Lung (tissue), 12 donors: ENCODE measurements around the gene ZBTB4. TPM values are rescaled to one million over a fixed set of nuclear protein-coding genes. Genes with fewer than 3 reads are reported as not detected.

ENCODE experiments used
- ATAC-seq: fragments of 200-7000 bp; cut with Tn5 transposase; one replicate; pipeline ENCODE4 v1.9.1; 2020; ENCODE audit warnings: moderate number of reproducible peaks; ENCODE audit not compliant: insufficient read depth, low FRiP score
- DNase-seq, 3 donors: peaks; one replicate each; pipeline ENCODE4 v3.0.0-alpha.2; 2013 to 2017
- H3K27ac ChIP-seq, 2 donors: one replicate each; pipeline ENCODE4 v1.5.1; 2013; ENCODE audit warnings: mild to moderate bottlenecking in 2 of 2, moderate library complexity in 2 of 2, control low read depth in 1 of 2, inconsistent platforms in 1 of 2, low read depth in 1 of 2, low read length in 1 of 2
- H3K27me3 ChIP-seq, 3 donors: one replicate each; pipeline ENCODE4 v1.5.1; 2013; ENCODE audit warnings: low read length in 2 of 3; ENCODE audit not compliant: control insufficient read depth in 3 of 3, insufficient read depth in 3 of 3
- H3K36me3 ChIP-seq, 4 donors: one replicate each; pipeline ENCODE4 v1.5.1; 2013; ENCODE audit warnings: low read length in 4 of 4, mild to moderate bottlenecking in 1 of 4, moderate library complexity in 1 of 4; ENCODE audit not compliant: control insufficient read depth in 4 of 4, insufficient read depth in 4 of 4
- H3K4me1 ChIP-seq, 5 donors: one replicate each; pipeline ENCODE4 v1.5.1; 2013; ENCODE audit warnings: low read length in 5 of 5, mild to moderate bottlenecking in 2 of 5, moderate library complexity in 1 of 5; ENCODE audit not compliant: control insufficient read depth in 5 of 5, insufficient read depth in 5 of 5
- H3K4me3 ChIP-seq: one replicate; pipeline ENCODE4 v1.5.1; 2013; ENCODE audit warnings: mild to moderate bottlenecking, control low read depth, moderate library complexity
- H3K9ac ChIP-seq, 2 donors: one replicate each; pipeline ENCODE4 v1.5.1; 2013; ENCODE audit warnings: low read length in 2 of 2, control low read depth in 1 of 2; ENCODE audit not compliant: insufficient read depth in 1 of 2
- H3K9me3 ChIP-seq, 4 donors: one replicate each; pipeline ENCODE4 v1.5.1; 2013; ENCODE audit warnings: low read length in 3 of 4, mild to moderate bottlenecking in 1 of 4, moderate library complexity in 1 of 4; ENCODE audit not compliant: control insufficient read depth in 4 of 4, insufficient read depth in 3 of 4
- WGBS, 2 donors: extraction: QIAGEN DNeasy Blood & Tissue Kit; methylation state at CpG; one replicate each; pipeline ENCODE4 v1.1.7; 2013; 5-methylcytosine and 5-hydroxymethylcytosine counted together
- polyA plus RNA-seq, 2 donors: library from polyadenylated mRNA; stranded (reverse); fragments of 200-250 nt; gene quantifications; one replicate each; pipeline ENCODE4 v1.2.1, GENCODE V29; 2013
- total RNA-seq, 2 donors: library from RNA; depleted of rRNA in 1 of 2; stranded (reverse); fragments of >200 nt in 1 of 2; gene quantifications; one replicate each; pipeline ENCODE4 v1.2.1, GENCODE V29; 2014 to 2021
- TF ChIP-seq, protein P1 (sequence below): IDR thresholded peaks from 2 replicates; pipeline ENCODE4 v1.5.1; 2012; ENCODE audit warnings: mild to moderate bottlenecking; ENCODE audit errors: control extremely low read depth, extremely low read depth
- donor health status: control.
- donor health status: control.
- donor health status: Bipolar disorder and iron deficiency.
- donor health status: healthy.
- donor health status: DM: yes; HTN: yes; CAD: no.

Gene ZBTB4
- total and polyA plus RNA-seq, 4 donors, result 20.1 to 56.4 (median 33.5) TPM

DNA sequence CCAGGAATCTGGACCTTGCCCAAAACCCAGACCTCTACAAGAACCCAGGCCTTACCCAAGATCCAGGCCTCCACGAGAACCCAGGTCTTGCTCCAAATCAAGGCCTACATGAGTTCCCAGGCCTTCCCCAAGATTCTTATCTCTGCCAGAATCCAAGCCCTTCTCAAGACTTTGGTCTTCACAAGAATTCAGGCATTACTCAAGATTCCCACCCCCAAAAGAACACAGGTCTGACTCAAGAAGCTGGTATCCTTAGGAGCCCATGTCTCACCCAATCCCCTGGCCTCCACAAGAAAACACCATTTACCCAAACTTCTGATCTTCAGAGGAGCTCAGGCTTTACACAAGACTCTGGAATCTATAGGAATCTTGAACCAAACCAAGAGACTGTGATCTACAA, 48.2 kb downstream of the ZBTB4 start:
- DNase-seq, result no peak
- Histone ChIP-seq H3K9ac (no peak overlapping the region), H3K4me3 (no peak overlapping the region), H3K27ac (no peak overlapping the region), H3K36me3 (no peaks in the 10 kb centered on the region), H3K27me3 (peaks cover 0 to 25% (median 9%) of the 10 kb centered on the region in 3 donors), H3K9me3 (no peaks in the 10 kb centered on the region), H3K4me1 (peaks cover 0 to 7% (median 0%) of the 10 kb centered on the region in 5 donors)
- TF ChIP-seq, protein P1, sequence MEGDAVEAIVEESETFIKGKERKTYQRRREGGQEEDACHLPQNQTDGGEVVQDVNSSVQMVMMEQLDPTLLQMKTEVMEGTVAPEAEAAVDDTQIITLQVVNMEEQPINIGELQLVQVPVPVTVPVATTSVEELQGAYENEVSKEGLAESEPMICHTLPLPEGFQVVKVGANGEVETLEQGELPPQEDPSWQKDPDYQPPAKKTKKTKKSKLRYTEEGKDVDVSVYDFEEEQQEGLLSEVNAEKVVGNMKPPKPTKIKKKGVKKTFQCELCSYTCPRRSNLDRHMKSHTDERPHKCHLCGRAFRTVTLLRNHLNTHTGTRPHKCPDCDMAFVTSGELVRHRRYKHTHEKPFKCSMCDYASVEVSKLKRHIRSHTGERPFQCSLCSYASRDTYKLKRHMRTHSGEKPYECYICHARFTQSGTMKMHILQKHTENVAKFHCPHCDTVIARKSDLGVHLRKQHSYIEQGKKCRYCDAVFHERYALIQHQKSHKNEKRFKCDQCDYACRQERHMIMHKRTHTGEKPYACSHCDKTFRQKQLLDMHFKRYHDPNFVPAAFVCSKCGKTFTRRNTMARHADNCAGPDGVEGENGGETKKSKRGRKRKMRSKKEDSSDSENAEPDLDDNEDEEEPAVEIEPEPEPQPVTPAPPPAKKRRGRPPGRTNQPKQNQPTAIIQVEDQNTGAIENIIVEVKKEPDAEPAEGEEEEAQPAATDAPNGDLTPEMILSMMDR, result no peak
- WGBS, 2 donors, result 91 to 95% methylated on average over 1 of the region's 1 CpG
- no peak for ATAC-seq

GRCh38 chr17:7429722-7430121, 49.7 kb downstream of the ZBTB4 start:
- Histone ChIP-seq H3K4me3 (no peak overlapping the region), H3K36me3 (no peaks in the 10 kb centered on the region), H3K27ac (no peak overlapping the region), H3K4me1 (no peaks in the 10 kb centered on the region), H3K27me3 (peaks cover 0 to 10% (median 0%) of the 10 kb centered on the region in 3 donors), H3K9me3 (no peaks in the 10 kb centered on the region), H3K9ac (no peak overlapping the region)
- ATAC-seq (no peak), DNase-seq (no peak)
- 91 to 96% methylated on average over 10 of the region's 10 CpGs for WGBS, 2 donors
- TF ChIP-seq, protein P1, result no peak

- no peak for DNase-seq
- Histone ChIP-seq H3K4me3 (no peak within 1 kb of the TSS), H3K36me3 (no peaks in the 10 kb centered on the region), H3K27me3 (no peaks in the 10 kb centered on the region), H3K9ac (no peak within 1 kb of the TSS), H3K9me3 (no peaks in the 10 kb centered on the region), H3K27ac (no peak within 1 kb of the TSS), H3K4me1 (no peaks in the 10 kb centered on the region)
- 72 to 80% methylated on average over 5 of the region's 5 CpGs for WGBS, 2 donors
- ATAC-seq, result no peak
- TF ChIP-seq, protein P1, result no peak
Measured at GRCh38 chr17:7428557-7428956, 50.9 kb downstream of the ZBTB4 start, which contains the start of gene SPEM3. SPEM3 (plus strand) TSS chr17:7428857; CDS start chr17:7428903, 46 bp downstream.

- Histone ChIP-seq H3K4me3 (no peak overlapping the region), H3K27ac (no peak overlapping the region), H3K9me3 (no peaks in the 10 kb centered on the region), H3K9ac (no peak overlapping the region), H3K36me3 (no peaks in the 10 kb centered on the region), H3K27me3 (no peaks in the 10 kb centered on the region), H3K4me1 (no peaks in the 10 kb centered on the region)
- DNase-seq, result no peak
- no peak for ATAC-seq
- 93% methylated on average over 7 of the region's 7 CpGs for WGBS, 2 donors
- TF ChIP-seq, protein P1, result no peak
Measured at GRCh38 chr17:7427549-7427948, 51.9 kb downstream of the ZBTB4 start.
